Measurements from ENCODE around the gene PDZD7.

GRCh38 chr10:101071885-101072433, 41.0 kb upstream of the PDZD7 start:
- no peak for TF ChIP-seq CTCF (conservative IDR thresholded peaks at IDR 0.05)
- TF ChIP-seq ZFX (IDR thresholded peaks at IDR 0.05): no peak
